HEK293 (cell line): ENCODE results near the gene CSNK1E.

Source experiments
- ZBTB21 ChIP-seq: fragments of 450-650 bp; formaldehyde crosslinking; IDR thresholded peaks from 2 replicates; pipeline ENCODE4 v1.5.1; 2017; ENCODE audit warnings: missing biosample characterization, missing genetic modification characterization
- ZNF202 ChIP-seq: fragments of 450-650 bp; formaldehyde crosslinking; IDR thresholded peaks from 2 replicates; pipeline ENCODE4 v1.5.1; 2016; ENCODE audit warnings: missing biosample characterization, missing genetic modification characterization, borderline replicate concordance
- TF ChIP-seq, protein P1 (sequence below): fragments of 450-650 bp; formaldehyde crosslinking; IDR thresholded peaks from 2 replicates; pipeline ENCODE4 v1.5.1; 2016; ENCODE audit warnings: missing biosample characterization, missing genetic modification characterization
- TF ChIP-seq, protein P2 (sequence below): fragments of 450-650 bp; formaldehyde crosslinking; IDR thresholded peaks from 2 replicates; pipeline ENCODE4 v1.5.1; 2016; ENCODE audit warnings: missing biosample characterization, missing genetic modification characterization
- TF ChIP-seq, protein P3 (sequence below): fragments of 450-650 bp; formaldehyde crosslinking; optimal IDR thresholded peaks from 2 replicates; pipeline ENCODE3; 2016; ENCODE audit warnings: missing biosample characterization, mild to moderate bottlenecking, missing genetic modification characterization
- TF ChIP-seq, protein P4 (sequence below): fragments of 450-650 bp; formaldehyde crosslinking; IDR thresholded peaks from 2 replicates; pipeline ENCODE4 v1.5.1; 2016; ENCODE audit warnings: missing biosample characterization, missing genetic modification characterization
- TF ChIP-seq, protein P5 (sequence below): fragments of 450-650 bp; formaldehyde crosslinking; IDR thresholded peaks from 2 replicates; pipeline ENCODE4 v1.5.1; 2016; ENCODE audit warnings: missing biosample characterization, missing genetic modification characterization, borderline replicate concordance

DNA sequence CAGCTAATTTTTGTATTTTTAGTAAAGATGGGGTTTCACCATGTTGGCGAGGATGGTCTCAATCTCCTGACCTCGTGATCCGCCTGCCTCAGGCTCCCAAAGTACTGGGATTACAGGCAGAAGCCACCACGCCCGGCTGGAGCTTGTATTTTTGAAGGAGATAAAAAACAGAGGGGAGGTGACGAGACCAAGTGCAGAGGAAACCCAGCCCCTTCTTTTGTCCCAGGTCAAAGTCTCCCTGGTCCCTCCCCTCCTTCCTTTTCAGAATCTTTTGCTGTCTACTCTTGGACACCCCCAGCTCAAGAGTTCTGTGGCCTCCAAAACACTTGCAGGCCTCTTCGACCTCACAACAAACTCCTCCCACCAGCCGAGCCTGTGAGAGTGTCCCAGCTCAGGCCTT is 32.2 kb downstream of the CSNK1E start:
- TF ChIP-seq, protein P1, sequence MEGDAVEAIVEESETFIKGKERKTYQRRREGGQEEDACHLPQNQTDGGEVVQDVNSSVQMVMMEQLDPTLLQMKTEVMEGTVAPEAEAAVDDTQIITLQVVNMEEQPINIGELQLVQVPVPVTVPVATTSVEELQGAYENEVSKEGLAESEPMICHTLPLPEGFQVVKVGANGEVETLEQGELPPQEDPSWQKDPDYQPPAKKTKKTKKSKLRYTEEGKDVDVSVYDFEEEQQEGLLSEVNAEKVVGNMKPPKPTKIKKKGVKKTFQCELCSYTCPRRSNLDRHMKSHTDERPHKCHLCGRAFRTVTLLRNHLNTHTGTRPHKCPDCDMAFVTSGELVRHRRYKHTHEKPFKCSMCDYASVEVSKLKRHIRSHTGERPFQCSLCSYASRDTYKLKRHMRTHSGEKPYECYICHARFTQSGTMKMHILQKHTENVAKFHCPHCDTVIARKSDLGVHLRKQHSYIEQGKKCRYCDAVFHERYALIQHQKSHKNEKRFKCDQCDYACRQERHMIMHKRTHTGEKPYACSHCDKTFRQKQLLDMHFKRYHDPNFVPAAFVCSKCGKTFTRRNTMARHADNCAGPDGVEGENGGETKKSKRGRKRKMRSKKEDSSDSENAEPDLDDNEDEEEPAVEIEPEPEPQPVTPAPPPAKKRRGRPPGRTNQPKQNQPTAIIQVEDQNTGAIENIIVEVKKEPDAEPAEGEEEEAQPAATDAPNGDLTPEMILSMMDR (tag by site-specific recombination) = no peak
- TF ChIP-seq, protein P2, sequence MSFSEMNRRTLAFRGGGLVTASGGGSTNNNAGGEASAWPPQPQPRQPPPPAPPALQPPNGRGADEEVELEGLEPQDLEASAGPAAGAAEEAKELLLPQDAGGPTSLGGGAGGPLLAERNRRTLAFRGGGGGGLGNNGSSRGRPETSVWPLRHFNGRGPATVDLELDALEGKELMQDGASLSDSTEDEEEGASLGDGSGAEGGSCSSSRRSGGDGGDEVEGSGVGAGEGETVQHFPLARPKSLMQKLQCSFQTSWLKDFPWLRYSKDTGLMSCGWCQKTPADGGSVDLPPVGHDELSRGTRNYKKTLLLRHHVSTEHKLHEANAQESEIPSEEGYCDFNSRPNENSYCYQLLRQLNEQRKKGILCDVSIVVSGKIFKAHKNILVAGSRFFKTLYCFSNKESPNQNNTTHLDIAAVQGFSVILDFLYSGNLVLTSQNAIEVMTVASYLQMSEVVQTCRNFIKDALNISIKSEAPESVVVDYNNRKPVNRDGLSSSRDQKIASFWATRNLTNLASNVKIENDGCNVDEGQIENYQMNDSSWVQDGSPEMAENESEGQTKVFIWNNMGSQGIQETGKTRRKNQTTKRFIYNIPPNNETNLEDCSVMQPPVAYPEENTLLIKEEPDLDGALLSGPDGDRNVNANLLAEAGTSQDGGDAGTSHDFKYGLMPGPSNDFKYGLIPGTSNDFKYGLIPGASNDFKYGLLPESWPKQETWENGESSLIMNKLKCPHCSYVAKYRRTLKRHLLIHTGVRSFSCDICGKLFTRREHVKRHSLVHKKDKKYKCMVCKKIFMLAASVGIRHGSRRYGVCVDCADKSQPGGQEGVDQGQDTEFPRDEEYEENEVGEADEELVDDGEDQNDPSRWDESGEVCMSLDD (tag by site-specific recombination) = no peak
- TF ChIP-seq ZBTB21 (no peak), ZNF202 (no peak)
- TF ChIP-seq, protein P3, sequence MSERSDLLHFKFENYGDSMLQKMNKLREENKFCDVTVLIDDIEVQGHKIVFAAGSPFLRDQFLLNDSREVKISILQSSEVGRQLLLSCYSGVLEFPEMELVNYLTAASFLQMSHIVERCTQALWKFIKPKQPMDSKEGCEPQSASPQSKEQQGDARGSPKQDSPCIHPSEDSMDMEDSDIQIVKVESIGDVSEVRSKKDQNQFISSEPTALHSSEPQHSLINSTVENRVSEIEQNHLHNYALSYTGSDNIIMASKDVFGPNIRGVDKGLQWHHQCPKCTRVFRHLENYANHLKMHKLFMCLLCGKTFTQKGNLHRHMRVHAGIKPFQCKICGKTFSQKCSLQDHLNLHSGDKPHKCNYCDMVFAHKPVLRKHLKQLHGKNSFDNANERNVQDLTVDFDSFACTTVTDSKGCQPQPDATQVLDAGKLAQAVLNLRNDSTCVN (tag by site-specific recombination) = no peak
- TF ChIP-seq, protein P4, sequence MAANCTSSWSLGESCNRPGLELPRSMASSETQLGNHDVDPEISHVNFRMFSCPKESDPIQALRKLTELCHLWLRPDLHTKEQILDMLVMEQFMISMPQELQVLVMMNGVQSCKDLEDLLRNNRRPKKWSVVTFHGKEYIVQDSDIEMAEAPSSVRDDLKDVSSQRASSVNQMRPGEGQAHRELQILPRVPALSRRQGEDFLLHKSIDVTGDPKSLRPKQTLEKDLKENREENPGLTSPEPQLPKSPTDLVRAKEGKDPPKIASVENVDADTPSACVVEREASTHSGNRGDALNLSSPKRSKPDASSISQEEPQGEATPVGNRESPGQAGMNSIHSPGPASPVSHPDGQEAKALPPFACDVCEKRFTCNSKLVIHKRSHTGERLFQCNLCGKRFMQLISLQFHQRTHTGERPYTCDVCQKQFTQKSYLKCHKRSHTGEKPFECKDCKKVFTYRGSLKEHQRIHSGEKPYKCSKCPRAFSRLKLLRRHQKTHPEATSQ (tag by site-specific recombination) = no peak
- TF ChIP-seq, protein P5, sequence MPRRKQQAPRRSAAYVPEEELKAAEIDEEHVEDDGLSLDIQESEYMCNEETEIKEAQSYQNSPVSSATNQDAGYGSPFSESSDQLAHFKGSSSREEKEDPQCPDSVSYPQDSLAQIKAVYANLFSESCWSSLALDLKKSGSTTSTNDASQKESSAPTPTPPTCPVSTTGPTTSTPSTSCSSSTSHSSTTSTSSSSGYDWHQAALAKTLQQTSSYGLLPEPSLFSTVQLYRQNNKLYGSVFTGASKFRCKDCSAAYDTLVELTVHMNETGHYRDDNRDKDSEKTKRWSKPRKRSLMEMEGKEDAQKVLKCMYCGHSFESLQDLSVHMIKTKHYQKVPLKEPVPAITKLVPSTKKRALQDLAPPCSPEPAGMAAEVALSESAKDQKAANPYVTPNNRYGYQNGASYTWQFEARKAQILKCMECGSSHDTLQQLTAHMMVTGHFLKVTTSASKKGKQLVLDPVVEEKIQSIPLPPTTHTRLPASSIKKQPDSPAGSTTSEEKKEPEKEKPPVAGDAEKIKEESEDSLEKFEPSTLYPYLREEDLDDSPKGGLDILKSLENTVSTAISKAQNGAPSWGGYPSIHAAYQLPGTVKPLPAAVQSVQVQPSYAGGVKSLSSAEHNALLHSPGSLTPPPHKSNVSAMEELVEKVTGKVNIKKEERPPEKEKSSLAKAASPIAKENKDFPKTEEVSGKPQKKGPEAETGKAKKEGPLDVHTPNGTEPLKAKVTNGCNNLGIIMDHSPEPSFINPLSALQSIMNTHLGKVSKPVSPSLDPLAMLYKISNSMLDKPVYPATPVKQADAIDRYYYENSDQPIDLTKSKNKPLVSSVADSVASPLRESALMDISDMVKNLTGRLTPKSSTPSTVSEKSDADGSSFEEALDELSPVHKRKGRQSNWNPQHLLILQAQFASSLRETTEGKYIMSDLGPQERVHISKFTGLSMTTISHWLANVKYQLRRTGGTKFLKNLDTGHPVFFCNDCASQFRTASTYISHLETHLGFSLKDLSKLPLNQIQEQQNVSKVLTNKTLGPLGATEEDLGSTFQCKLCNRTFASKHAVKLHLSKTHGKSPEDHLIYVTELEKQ (tag by site-specific recombination) = no peak
